Measurements from ENCODE around the gene VCAM1. TPM values are rescaled to one million over a fixed set of nuclear protein-coding genes. Genes with fewer than 3 reads are reported as not detected.
"Not testable (repeated sequence)": the region's sequence is repeated elsewhere in the genome, so short reads cannot be mapped to it uniquely, and the experiment has no call there.

VCAM1 gene
- total RNA-seq, 2 donors from 2014 or later: 10.7 to 31.5 TPM

DNA sequence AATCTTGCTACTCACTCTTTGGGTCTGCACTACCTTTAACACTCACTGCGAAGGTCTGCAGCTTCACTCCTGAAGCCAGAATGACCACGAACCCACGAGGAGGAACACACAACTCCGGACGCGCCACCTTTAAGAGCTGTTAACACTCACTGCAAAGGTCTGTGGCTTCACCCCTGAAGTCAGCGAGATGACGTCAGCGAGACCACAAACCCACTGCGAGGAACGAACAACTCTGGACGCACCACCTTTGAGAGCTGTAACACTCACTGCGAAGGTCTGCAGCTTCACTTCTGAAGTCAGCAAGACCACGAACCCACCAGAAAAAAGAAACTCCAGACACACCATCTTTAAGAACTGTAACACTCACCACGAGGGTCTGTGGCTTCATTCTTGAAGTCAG lies 6.5 kb upstream of the VCAM1 start:
- not testable (repeated sequence) for H3K9me3 Mint-ChIP-seq, H3K36me3 Mint-ChIP-seq, H3K27me3 Mint-ChIP-seq
- DNase-seq (ENCODE audit: low spot score): peak; percentile 94
- peak; percentile 97 for ATAC-seq
- peak overlapping the region; percentile 67 for H3K4me3 Mint-ChIP-seq
- H3K27ac Mint-ChIP-seq: peak overlapping the region; percentile 83 to 88
- H3K4me1 Mint-ChIP-seq (ENCODE audit: low read depth in 2 of 2): peaks cover 43 to 49% of the 10 kb centered on the region in 2 donors

DNA sequence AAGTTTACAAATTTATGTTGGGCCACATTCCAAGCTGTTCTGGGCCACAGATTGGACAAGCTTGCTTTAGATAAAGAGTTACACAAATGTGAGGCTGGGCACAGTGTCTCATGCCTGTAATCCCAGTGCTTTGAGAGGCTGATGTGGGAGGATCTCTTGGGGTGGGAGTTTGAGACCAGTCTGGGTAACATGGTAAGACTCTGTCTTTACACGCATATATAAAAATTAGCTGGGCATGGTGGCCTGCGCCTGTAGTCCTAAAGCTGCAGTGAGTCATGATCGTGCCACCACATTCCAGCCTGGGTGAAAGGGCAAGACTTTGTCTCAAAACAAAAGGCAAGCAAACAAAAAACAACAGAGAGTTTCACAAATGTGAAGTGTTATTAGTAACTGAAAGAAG lies 5.9 kb upstream of the VCAM1 start:
- H3K4me1 Mint-ChIP-seq (ENCODE audit: low read depth in 2 of 2): peaks cover 43 to 50% of the 10 kb centered on the region in 2 donors
- DNase-seq (ENCODE audit: low spot score) (no peak), ATAC-seq (peak; percentile 49 to 50)
- peak overlapping the region; percentile 67 for H3K4me3 Mint-ChIP-seq
- H3K27me3 Mint-ChIP-seq: peaks cover 0 to 9% of the 10 kb centered on the region in 2 donors
- peaks cover 3% of the 10 kb centered on the region for H3K9me3 Mint-ChIP-seq
- H3K27ac Mint-ChIP-seq: peak overlapping the region; percentile 83 to 88
- peaks cover 6% of the 10 kb centered on the region for H3K36me3 Mint-ChIP-seq

DNA sequence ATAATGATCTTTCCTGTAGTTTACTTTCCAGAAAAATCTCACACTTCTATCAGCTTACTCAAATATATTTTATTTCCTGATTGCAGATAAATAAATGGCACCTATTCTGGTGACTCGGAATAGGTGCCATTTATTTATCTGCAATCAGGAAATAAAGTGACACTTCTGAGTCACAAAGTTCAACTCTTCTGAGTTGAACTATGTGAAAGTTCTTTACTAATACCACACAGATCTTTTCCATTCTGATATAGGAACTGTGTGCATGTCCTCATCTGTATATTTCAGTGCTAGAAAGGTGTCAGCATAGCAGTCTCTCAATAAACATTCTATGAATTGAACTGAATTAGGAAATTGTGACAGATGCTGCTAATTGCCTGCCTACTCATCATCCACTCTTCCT lies 4.9 kb upstream of the VCAM1 start:
- H3K4me3 Mint-ChIP-seq: peak overlapping the region; percentile 25
- H3K27ac Mint-ChIP-seq: peak overlapping the region; percentile 68 to 88
- H3K4me1 Mint-ChIP-seq (ENCODE audit: low read depth in 2 of 2): peaks cover 43 to 50% of the 10 kb centered on the region in 2 donors
- ATAC-seq (no peak), DNase-seq (ENCODE audit: low spot score) (no peak)
- peaks cover 6% of the 10 kb centered on the region for H3K36me3 Mint-ChIP-seq
- H3K9me3 Mint-ChIP-seq: no peaks in the 10 kb centered on the region
- H3K27me3 Mint-ChIP-seq: peaks cover under 1 to 7% of the 10 kb centered on the region in 2 donors

GRCh38 chr1:100717218-100717617 lies 2.3 kb upstream of the VCAM1 start:
- ATAC-seq (no peak), DNase-seq (ENCODE audit: low spot score) (no peak)
- Mint-ChIP-seq H3K4me3 (no peak overlapping the region), H3K9me3 (no peaks in the 10 kb centered on the region), H3K27me3 (peaks cover 10 to 14% of the 10 kb centered on the region in 2 donors), H3K4me1 (ENCODE audit: low read depth in 2 of 2) (peaks cover 36 to 43% of the 10 kb centered on the region in 2 donors), H3K27ac (no peak overlapping the region), H3K36me3 (peaks cover 2% of the 10 kb centered on the region)

DNA sequence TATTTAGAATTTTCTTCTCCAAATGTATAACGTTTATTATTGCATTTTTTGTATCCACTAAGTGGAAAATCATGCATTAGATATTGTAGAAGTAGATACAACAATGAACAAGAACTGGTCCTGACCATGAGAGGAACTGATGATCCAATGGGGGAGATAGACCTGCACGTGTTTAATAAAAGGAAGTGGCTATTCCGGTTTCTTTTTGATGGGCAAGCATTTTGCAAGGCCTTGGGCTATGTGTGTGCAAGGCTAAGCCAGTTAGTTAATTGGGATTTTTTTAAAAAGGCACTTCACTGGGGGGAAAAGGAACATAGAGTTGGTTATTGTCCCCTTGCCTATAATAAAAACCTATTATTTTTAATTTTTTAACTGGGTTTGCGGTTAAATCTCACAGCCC lies 961 bp upstream of the VCAM1 start:
- Mint-ChIP-seq H3K27ac (no peak overlapping the region), H3K9me3 (no peaks in the 10 kb centered on the region), H3K27me3 (peaks cover 14% of the 10 kb centered on the region in 2 donors), H3K36me3 (no peaks in the 10 kb centered on the region), H3K4me1 (ENCODE audit: low read depth in 2 of 2) (peaks cover 23 to 29% of the 10 kb centered on the region in 2 donors), H3K4me3 (no peak overlapping the region)
- ATAC-seq (no peak), DNase-seq (ENCODE audit: low spot score) (no peak)

DNA sequence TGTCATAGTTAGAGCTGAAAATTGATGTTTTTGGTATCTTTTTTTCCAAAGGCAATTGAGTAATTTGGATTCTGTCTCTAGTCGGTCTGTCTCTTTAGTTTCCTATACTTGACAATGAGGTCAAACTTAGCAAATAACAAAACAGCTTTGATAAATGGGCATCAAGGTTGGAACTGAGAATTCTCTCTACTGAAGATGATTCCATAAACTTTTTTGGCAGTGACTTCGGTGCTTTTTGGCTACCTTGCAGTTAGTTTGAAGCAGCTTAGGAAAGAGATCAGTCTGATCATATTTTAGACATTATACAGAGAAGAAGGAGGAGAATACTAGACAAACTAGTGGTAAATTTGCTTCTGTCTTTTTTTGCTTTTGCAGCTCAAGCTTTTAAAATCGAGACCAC lies 559 bp downstream of the VCAM1 start:
- Mint-ChIP-seq H3K4me3 (peak overlapping the region; percentile 63), H3K27me3 (peaks cover 18 to 20% of the 10 kb centered on the region in 2 donors), H3K27ac (peak overlapping the region in 1 of 2 donors; percentile 14), H3K9me3 (no peaks in the 10 kb centered on the region), H3K4me1 (ENCODE audit: low read depth in 2 of 2) (peaks cover 12 to 18% of the 10 kb centered on the region in 2 donors), H3K36me3 (no peaks in the 10 kb centered on the region)
- no peak for ATAC-seq
- no peak for DNase-seq (ENCODE audit: low spot score)

- Mint-ChIP-seq H3K4me3 (no peak overlapping the region), H3K27ac (no peak overlapping the region), H3K9me3 (no peaks in the 10 kb centered on the region), H3K36me3 (no peaks in the 10 kb centered on the region), H3K27me3 (peaks cover 21 to 23% of the 10 kb centered on the region in 2 donors), H3K4me1 (ENCODE audit: low read depth in 2 of 2) (peaks cover 10 to 14% of the 10 kb centered on the region in 2 donors)
- DNase-seq (ENCODE audit: low spot score): no peak
- ATAC-seq: no peak
Measured at GRCh38 chr1:100720751-100721150, 1.2 kb downstream of the VCAM1 start.

GRCh38 chr1:100721526-100722207 lies 2.1 kb downstream of the VCAM1 start:
- no peak for ATAC-seq

GRCh38 chr1:100722221-100722620 lies 2.7 kb downstream of the VCAM1 start:
- H3K27ac Mint-ChIP-seq: no peak overlapping the region
- H3K4me1 Mint-ChIP-seq (ENCODE audit: low read depth in 2 of 2): peaks cover 10 to 14% of the 10 kb centered on the region in 2 donors
- H3K9me3 Mint-ChIP-seq: no peaks in the 10 kb centered on the region
- DNase-seq (ENCODE audit: low spot score): no peak
- no peak for ATAC-seq
- H3K4me3 Mint-ChIP-seq: peak overlapping the region; percentile 7
- peaks cover 5% of the 10 kb centered on the region for H3K36me3 Mint-ChIP-seq
- peaks cover 29% of the 10 kb centered on the region in 2 donors for H3K27me3 Mint-ChIP-seq

More at GRCh38 chr1:100721526-100722207, 2.1 kb downstream of the VCAM1 start:
- no peak for DNase-seq (ENCODE audit: low spot score)
- Mint-ChIP-seq H3K27ac (no peak overlapping the region), H3K9me3 (no peaks in the 10 kb centered on the region), H3K27me3 (peaks cover 29% of the 10 kb centered on the region in 2 donors), H3K4me1 (ENCODE audit: low read depth in 2 of 2) (peaks cover 13 to 14% of the 10 kb centered on the region in 2 donors), H3K36me3 (peaks cover 5% of the 10 kb centered on the region), H3K4me3 (peak overlapping the region; percentile 7)

GRCh38 chr1:100724281-100724680 lies 4.7 kb downstream of the VCAM1 start:
- ATAC-seq (no peak), DNase-seq (ENCODE audit: low spot score) (no peak)
- peaks cover 34 to 36% of the 10 kb centered on the region in 2 donors for H3K27me3 Mint-ChIP-seq
- H3K4me1 Mint-ChIP-seq (ENCODE audit: low read depth in 2 of 2): peaks cover 7 to 13% of the 10 kb centered on the region in 2 donors
- H3K4me3 Mint-ChIP-seq: no peak overlapping the region
- no peaks in the 10 kb centered on the region for H3K9me3 Mint-ChIP-seq
- no peak overlapping the region for H3K27ac Mint-ChIP-seq
- H3K36me3 Mint-ChIP-seq: peaks cover 5% of the 10 kb centered on the region

DNA sequence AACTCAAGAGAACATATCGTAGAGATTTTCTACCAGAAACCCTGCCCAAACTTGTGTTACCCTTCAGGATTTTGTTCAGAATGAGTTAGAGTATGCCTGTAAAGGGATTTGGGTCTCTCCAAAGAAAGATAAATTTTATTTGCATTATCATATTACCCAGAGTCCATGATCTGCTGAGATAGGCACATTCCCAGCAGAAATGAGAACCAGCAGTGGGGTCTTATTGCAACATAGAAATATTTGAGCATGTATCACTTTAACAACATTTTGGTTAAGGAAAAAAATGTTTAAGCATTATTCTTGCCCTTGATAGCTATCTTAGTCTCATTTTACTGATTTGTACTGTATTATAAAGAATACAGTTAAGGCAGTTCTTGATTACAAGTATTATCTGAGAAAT lies 10.6 kb downstream of the VCAM1 start:
- no peak overlapping the region for H3K4me3 Mint-ChIP-seq
- no peak for ATAC-seq
- H3K36me3 Mint-ChIP-seq: peaks cover 12% of the 10 kb centered on the region
- H3K4me1 Mint-ChIP-seq (ENCODE audit: low read depth in 2 of 2): peaks cover 0 to 3% of the 10 kb centered on the region in 2 donors
- DNase-seq (ENCODE audit: low spot score): no peak
- no peaks in the 10 kb centered on the region for H3K9me3 Mint-ChIP-seq
- peaks cover 20 to 24% of the 10 kb centered on the region in 2 donors for H3K27me3 Mint-ChIP-seq
- no peak overlapping the region for H3K27ac Mint-ChIP-seq

DNA sequence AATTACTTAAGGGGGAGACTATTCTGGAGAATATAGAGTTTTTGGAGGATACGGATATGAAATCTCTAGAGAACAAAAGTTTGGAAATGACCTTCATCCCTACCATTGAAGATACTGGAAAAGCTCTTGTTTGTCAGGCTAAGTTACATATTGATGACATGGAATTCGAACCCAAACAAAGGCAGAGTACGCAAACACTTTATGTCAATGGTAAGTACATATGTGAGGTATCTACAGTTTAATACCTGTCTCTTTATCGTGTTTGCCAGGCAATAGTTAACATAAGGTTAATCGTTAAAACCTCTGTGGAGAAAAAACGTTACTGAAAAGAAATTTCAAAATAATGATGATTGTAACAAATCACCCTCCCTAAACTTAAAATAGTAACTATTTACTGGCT lies 11.8 kb downstream of the VCAM1 start:
- no peak for DNase-seq (ENCODE audit: low spot score)
- ATAC-seq: no peak
- Mint-ChIP-seq H3K4me1 (ENCODE audit: low read depth in 2 of 2) (peaks cover 0 to 2% of the 10 kb centered on the region in 2 donors), H3K27ac (no peak overlapping the region), H3K9me3 (no peaks in the 10 kb centered on the region), H3K36me3 (peaks cover 9% of the 10 kb centered on the region), H3K4me3 (no peak overlapping the region), H3K27me3 (peaks cover 14 to 16% of the 10 kb centered on the region in 2 donors)

DNA sequence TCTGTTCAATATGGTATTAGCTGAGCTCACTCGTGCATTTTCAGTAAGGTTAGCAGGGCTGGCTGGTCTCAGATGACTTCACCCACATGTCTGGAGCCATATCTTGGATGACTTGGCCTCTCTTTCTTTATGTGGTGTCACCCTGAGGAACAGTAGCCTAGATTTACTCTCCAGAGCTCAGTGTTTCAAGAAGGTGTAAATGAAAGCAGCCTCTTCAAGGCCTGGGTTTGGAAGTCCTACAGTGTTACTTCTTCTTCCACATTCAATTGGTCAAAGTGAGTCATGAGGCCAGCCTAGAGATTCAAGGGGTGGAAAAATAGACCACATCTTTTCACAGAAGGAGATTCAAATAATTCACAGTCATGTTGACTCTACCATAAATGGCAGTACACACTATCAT lies 12.2 kb downstream of the VCAM1 start:
- Mint-ChIP-seq H3K27me3 (peaks cover 12 to 14% of the 10 kb centered on the region in 2 donors), H3K27ac (no peak overlapping the region), H3K9me3 (no peaks in the 10 kb centered on the region), H3K36me3 (peaks cover 6% of the 10 kb centered on the region), H3K4me3 (no peak overlapping the region), H3K4me1 (ENCODE audit: low read depth in 2 of 2) (no peaks in the 10 kb centered on the region)
- DNase-seq (ENCODE audit: low spot score): no peak
- ATAC-seq: no peak

GRCh38 chr1:100734676-100735075 lies 15.1 kb downstream of the VCAM1 start:
- DNase-seq (ENCODE audit: low spot score) (no peak), ATAC-seq (no peak)
- Mint-ChIP-seq H3K4me3 (no peak overlapping the region), H3K27ac (no peak overlapping the region), H3K27me3 (peaks cover 2 to 4% of the 10 kb centered on the region in 2 donors), H3K9me3 (no peaks in the 10 kb centered on the region), H3K36me3 (peaks cover 6% of the 10 kb centered on the region), H3K4me1 (ENCODE audit: low read depth in 2 of 2) (no peaks in the 10 kb centered on the region)

Data from natural killer cell treated with Interleukin-12 subunit alpha and Interleukin-12 subunit beta and Interleukin-15 and Interleukin-18, amount 100 ng/mL, for 72 hours (primary cell).